ENCODE results near the gene INTS6L. TPM values are rescaled to one million over a fixed set of nuclear protein-coding genes. Genes with fewer than 3 reads are reported as not detected.
A peak's percentile ranks its signal among the peaks of the same experiment; 100 is the strongest.

The INTS6L gene
- total and polyA plus RNA-seq, 12 donors, result 1.4 to 8.9 (median 2.6) TPM

DNA sequence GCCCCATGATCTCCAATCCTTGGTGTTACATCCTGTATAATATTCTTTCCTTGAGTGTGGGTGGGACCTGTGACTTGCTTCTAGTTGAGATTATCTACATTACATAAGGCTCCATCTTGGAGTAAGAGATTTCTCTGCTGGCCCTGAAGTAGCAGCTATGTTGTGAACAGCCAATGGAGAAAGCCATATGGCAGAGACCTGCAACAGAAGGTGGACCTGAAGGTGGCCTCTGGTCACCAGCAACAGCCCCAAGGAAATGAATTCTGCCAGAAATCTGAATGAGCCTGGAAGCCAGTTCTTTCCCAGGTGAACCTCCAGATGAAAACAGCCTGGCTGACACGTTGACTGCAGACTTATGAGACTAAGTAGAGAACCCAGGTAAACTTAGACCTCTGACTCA is 2.3 kb upstream of the INTS6L start:
- 90 to 100% methylated on average over 1 of the region's 1 CpG for WGBS, 2 donors
- TF ChIP-seq CTCF (IDR thresholded peaks at IDR 0.05), result no peak
- Histone ChIP-seq H3K36me3 (no peaks in the 10 kb centered on the region), H3K4me1 (peaks cover 0 to 14% (median 0%) of the 10 kb centered on the region in 9 donors), H3K27ac (no peak overlapping the region), H3K27me3 (no peaks in the 10 kb centered on the region), H3K9me3 (no peaks in the 10 kb centered on the region), H3K4me3 (no peak overlapping the region)
- DNase-seq, result no peak
- ATAC-seq, result no peak
- intact Hi-C loops (cut with DNase I), result no loop called here

- no peak for DNase-seq
- peak overlapping the region in 9 of 10 donors; percentile 51 to 74 (median 68) for H3K4me3 ChIP-seq
- WGBS, 2 donors, result 4 to 6% methylated on average over 12 of the region's 12 CpGs
- no peaks in the 10 kb centered on the region for H3K9me3 ChIP-seq
- ATAC-seq, result no peak
- peak overlapping the region in 8 of 10 donors; percentile 82 to 95 (median 90) for H3K27ac ChIP-seq
- intact Hi-C loops (cut with DNase I), result no loop called here
- H3K27me3 ChIP-seq, result peaks cover 0 to 6% (median 0%) of the 10 kb centered on the region in 7 donors
- no peaks in the 10 kb centered on the region for H3K36me3 ChIP-seq
- no peak for TF ChIP-seq CTCF (IDR thresholded peaks at IDR 0.05)
- peaks cover 0 to 27% (median 0%) of the 10 kb centered on the region in 9 donors for H3K4me1 ChIP-seq
These were observed 373 bp upstream of the INTS6L start for GRCh38 chrX:135520022-135520552.

DNA sequence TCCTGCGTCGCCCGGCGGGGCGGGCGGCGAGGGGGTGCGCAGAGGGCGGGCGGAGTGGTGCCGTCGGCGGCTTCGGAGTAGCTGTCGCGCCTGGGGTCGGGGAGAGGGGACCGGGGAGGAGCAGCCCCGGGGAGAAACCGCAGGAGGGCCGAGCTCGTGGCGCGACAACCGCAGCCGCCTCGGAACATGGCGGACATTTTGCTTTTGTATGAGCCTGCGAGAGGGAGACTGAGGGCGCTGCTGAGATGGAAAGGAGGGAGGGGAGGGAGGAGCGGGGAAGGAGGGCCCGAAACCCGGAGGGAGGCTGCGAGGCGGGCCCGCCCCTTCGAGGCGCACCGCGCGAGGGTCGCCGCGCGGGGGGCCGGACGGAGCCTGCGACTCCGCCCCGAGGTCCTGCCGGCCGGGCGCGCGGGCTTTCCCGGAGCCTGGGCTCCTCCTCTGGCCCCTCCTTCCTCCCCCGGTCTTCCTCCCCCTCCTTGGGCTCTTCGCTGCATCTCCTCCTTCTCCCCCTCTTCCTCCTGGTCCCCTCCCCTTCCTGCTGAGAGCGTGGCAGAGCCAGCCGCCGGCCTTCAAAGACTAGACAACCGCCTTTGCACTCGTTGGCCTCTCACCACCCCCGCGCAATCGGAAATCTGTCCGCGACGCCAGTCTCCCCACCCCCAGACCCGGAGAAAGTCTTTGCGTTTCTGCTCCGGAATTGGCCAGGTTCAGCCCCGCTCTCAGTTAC is 1.1 kb downstream of the INTS6L start:
- intact Hi-C loops (cut with DNase I), result no loop called here
- peak; percentile 89 to 96 (median 93) for ATAC-seq
- TF ChIP-seq CTCF (IDR thresholded peaks at IDR 0.05), result peak in 1 of 9 donors; percentile 11

GRCh38 chrX:135522132-135522530 is 1.7 kb downstream of the INTS6L start:
- Histone ChIP-seq H3K27me3 (peaks cover 0 to 6% (median 0%) of the 10 kb centered on the region in 7 donors), H3K4me1 (peaks cover 0 to 27% (median 0%) of the 10 kb centered on the region in 9 donors), H3K36me3 (no peaks in the 10 kb centered on the region), H3K4me3 (peak overlapping the region; percentile 21 to 74 (median 66)), H3K9me3 (no peaks in the 10 kb centered on the region), H3K27ac (peak overlapping the region in 9 of 10 donors; percentile 65 to 90 (median 82))
- DNase-seq (no peak), ATAC-seq (no peak)
- no peak for TF ChIP-seq CTCF (IDR thresholded peaks at IDR 0.05)
- intact Hi-C loops (cut with DNase I), result no loop called here
- 0 to 2% methylated on average over 9 of the region's 9 CpGs for whole genome bisulfite sequencing, 2 donors

More for the DNA sequence above, 1.1 kb downstream of the INTS6L start:
- Histone ChIP-seq H3K27ac (peak overlapping the region; percentile 67 to 95 (median 88)), H3K36me3 (no peaks in the 10 kb centered on the region), H3K4me3 (peak overlapping the region; percentile 51 to 74 (median 67)), H3K9me3 (no peaks in the 10 kb centered on the region), H3K27me3 (peaks cover 0 to 6% (median 0%) of the 10 kb centered on the region in 7 donors), H3K4me1 (peaks cover 0 to 27% (median 0%) of the 10 kb centered on the region in 9 donors)
- 0 to 1% methylated on average over 29 to 56 of the region's 73 CpGs for WGBS, 2 donors
- DNase-seq, result peak; percentile 78 to 85
